DMS79 (cell line): Measurements from ENCODE around the gene USP22.
"Not testable (repeated sequence)": the region's sequence is repeated elsewhere in the genome, so short reads cannot be mapped to it uniquely, and the experiment has no call there.

Source experiments
- DNase-seq: peaks from one replicate; lab custom pipeline; 2025; lab: John Stamatoyannopoulos, UW

Gene USP22

DNA sequence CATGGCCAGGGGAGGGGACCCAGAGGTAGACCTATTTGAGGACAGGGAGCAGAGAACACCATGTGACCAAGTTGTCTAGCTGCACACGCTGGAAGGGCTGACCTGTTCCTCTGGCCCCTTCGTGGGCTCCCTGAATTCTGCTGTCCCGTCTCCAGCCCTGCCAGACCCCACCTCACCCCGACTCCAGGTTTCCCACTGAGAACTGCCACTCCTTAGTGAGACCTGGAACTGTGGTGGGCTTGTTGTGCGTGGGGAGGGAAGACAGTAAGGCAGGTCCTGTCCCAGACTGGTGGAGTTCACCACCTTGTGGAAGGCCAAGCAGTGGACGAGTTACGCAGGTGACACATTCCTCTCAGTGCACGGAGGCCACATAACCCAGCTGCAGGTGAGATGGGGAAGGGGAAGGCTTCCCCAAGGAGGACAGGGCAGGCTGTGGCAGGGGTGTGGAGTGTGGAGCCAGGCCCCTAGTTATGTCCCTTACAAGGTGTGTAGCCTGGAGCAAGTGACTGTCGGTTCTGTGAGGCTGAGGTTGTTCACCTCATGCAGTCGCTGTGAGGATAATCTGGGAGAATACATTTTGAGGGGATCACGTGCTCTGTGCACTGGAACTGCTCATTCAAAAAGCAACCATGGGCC, 54.7 kb downstream of the USP22 start:
- no peak for DNase-seq

DNA sequence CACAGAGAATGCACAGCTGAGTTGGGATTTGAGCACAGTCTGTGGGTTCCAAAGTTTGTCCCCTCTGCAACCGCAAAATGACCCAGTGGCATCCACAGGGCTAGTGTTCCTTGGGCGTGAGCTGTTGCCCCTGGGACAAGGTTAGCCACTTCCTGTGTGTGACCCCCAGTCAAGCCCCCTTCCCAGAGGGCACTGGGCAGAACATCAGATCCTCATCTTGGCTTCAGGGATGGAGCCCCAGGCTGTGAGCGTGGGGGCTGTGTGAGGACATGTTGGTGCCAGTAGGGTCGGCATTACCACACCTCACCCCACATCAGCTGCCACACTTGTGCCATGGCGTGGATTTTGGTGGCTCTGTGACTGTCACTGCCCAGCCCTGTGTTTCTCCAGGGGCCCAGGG, 55.3 kb downstream of the USP22 start:
- DNase-seq: no peak

DNA sequence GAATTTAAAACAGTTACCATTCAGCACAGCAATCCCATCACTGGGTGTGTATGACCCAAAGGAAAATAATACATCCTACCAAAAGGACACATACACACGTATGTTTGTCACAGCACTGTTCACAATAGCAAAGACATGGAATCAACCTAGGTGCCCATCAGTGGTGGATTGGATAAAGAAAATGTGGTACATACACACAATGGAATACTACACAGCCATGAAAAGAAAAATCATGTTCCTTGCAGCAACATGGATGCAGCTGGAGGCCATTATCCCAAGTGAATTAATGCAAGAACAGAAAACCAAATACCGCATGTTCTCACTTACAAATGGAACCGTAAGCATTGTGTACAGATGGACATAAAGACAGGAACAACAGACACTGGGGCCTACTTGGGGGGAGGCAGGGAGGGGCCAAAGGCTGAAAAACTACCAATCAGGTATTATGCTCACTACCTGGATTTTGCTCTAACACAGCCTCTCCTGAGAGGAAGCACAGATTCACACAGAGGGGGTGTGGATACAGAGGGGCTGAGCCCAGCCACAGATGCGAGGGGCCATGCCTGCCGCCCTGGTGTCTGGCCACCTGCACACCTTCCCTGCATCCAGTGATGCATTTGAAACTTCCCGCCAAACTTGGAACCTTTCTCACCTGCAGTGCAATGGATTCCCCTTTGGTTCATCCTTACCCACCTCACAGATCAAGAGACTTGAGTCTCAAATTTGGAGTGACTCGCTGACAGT, 55.9 kb downstream of the USP22 start:
- DNase-seq: no peak

DNA sequence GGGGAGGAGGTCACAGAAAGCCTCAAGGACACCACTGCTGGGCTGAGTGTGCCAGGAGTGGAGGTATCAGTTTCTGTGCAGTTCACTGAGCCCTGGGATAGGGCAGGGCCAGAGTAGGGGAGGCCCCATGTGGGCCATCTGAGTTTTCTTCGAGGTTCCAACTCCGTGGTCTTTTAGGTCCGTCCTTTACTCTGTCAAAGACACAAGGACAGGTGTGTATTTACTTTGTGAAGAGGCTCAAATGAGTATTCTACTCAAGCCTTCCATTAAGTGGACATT, 59.5 kb downstream of the USP22 start:
- DNase-seq: no peak

DNA sequence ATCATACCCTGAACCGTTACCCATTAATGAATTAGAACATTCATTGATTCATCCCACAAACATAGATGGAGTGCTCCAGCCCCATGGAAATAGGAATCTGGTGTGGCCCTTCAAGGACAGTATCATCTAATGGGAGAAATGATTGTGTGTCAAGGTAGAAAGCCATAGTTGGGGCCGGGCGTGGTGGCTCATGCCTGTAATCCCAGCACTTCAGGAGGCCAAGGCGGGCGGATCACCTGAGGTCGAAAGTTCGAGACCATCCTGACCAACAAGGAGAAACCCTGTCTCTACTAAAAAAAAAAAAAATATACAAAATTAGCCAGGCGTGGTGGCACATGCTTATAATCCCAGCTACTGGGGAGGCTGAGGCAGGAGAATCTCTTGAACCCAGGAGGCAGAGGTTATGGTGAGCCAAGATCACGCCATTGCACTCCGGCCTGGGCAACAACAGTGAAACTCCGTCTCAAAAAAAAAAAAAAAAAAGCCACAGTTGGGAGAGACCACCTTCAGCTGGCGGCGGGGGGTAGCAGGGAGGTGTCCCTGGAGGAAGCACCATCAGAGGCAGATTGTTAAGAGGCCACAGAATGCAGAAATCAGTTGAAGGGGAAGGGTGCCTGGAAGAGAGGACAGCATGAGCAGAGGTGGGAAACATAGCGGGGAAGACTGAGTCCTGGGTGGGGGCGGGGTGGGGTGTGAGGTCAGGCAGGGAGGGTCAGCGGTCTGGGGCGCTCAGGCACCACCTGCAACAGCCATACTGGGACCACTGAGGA, 60.0 kb downstream of the USP22 start:
- DNase-seq: no peak

DNA sequence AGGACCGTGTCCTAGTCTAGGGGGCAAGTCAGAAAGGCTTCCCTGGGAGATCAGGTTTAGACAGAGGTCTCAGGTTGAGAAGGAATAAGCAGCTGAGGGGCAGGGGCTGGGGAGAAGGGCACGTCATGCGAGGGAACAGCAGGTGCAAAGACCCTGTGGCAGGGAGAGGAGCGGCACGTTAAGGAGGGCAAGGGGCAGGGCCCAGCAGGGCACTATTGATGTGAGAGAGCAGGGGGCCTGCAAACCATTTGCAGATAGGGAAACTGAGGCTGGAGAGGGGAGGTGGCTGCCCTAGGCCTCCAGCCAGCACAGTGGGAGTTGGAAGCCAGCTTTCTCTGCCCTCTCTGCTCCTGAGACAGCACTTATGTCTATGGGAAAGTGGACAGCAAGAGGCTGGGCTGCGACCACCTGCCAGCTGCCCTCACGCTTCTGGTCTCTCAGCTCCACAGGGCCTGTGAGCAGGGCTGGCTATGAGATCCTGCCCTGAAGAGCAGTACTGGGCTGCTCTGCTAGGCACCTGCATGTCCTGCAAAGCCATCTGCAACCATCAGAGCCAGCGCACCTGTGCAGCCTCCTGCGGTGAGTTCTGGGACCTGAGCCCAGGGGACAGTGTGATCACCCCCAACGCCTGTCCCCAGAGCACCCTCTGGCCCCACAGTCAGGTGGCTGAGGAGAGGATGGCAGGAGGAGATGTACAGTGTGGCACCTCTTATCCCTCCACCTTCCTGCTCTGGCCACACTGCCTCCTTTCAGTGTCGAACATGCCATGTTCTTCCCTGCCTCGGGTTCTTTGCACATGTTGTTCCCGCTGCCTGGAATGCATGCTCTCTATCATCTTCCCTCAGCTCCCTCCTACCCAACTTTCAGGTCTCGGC, 61.5 kb downstream of the USP22 start:
- no peak for DNase-seq

DNA sequence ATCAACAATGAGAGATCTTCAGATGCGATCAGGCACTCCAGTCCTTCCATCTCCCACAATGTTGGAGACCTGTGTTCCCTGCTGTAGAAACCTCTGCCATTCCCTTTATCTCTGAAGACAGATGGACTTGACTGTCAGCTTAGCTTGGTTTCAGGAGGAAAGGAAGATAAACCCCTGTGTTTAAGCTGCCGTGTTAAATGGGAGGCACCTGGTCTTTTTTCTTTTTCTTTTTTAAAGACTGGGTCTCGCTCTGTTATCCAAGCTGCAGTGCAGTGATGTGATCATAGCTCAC, 63.1 kb downstream of the USP22 start:
- no peak for DNase-seq

DNA sequence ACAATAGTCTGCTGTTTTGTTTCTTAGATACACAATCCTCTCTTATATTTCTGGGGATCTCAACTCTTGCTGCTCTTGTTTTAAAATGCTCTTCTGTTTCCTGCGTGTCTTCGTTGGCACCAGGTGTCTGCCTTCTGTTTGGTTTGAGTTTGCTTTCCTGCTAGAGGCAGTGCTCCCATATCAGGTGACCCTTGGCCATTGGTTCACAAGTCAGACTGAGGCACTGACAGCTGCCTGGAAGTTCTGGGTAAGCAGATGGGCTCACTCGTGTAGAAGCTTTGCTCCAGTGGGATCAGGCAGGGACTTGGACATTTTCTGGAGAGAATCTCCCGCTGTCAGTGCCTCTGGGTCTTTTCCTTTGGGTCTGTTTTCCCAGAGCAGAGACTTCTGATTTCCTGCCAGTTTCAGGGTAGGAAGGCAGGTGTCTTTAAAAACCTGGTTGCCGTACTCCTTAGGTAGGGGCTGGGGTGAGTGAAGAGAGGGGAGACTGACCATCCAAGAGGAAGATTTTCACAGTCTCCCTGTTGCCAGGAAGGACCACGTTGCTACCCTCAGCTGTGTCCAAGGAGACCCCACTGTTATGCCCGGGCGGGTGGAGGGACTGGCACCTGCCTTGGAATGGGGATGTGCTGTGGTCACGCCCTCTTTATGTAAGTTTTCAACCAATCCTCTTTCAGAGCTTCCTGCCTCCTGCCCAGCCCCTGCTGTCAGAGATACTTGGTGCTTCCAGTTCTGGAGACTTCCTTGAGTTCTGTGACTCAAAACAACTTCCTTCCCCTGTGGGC, 63.6 kb downstream of the USP22 start:
- DNase-seq: not testable (repeated sequence)

DNA sequence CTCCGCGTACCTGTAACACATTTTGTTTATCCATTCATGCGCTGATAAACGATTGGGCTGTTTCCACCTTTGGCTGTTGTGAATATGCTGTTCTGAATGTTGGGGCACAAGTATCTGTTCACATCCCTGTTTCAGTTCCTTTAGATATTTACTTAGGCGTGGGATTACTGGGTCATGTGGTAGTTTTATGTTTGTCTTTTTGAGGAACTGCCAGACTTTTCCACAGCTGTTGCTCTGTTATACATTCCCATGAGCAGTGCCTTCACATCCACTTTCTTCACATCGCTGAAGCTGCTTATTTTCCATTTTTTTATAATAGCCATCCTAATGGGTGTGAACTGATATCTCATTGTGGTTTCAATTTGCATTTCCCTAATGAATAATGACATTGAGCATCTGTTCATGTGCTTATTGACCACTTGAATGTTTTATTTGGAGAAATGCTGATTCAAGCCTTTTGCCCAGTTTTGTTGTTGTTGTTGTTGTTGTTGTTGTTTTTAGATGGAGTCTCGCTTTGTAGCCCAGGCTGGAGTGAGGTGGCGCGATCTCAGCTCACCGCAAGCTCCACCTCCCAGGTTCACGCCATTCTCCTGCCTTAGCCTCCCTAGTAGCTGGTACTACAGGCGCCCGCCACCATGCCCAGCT, 65.1 kb downstream of the USP22 start:
- not testable (repeated sequence) for DNase-seq

DNA sequence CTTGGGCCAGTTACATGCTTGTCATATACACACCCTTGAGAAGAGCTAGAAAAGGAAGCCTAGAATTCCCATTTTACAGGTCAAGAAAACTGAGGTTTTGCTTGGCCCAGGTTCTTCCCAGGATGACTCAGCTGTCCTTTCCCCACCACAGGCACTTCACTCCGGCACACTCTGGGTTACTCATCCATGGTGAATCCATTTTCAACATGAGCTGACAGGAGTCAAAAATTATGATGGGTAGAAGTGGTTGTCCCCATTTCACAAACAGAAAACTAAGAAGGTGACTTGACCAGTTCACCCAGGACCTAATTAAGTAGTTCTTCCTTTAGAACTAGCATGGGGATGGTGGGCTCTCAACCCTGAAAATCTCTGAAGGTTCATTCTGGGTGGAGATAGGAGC, 67.2 kb downstream of the USP22 start:
- DNase-seq: no peak

DNA sequence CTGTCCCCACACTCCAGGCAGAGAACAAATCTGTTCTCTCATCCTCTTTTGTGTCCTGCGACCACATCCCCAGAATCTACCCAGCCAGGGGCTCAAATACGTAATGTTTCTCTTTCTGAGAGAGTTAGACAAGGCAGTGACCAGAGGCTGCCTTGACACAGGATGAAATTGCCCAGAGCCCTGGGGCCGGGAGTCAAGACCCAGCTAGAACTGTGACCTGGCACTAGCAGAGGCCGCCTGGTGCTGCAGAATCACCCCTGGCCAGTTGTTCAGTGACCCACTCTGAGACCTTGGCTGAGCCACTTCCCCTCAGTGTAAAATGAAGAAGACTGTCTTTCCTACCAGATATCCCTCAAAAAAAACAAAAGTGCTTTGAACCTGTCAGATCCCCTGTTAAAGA, 72.5 kb downstream of the USP22 start:
- no peak for DNase-seq

DNA sequence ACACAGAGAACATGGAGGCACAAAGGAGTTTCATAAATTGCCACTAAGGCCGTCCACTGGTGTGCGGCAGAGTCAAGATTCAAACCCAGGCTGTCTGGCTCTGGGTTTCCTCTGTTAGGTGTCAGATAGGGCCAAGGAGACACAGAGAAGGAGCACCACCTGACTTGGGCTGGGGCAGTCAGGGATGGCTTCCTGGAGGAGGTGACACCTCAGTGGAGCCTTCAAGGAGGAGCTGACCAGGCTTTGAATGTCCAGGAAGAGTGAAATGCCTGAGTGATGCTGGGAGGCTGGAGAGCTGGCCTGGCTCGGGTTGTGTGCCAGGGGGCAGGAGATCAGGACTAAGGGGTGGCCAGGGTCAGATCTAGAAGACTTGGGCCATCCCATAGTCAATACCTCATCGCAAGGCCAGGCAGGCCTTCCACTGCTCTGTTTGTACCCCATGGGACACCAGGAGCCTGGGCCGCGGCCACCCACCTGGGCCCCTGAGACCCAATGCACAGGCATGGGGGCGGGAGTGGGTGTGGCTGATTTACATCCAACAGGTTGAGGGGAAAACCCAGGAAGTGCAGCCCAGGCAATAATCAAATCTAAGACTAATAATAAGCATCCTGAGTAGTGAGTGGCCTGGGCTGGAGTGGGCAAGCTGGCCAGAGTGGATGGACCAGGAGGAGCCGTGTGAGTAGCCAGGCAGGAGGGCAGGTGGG, 73.7 kb downstream of the USP22 start:
- no peak for DNase-seq

DNA sequence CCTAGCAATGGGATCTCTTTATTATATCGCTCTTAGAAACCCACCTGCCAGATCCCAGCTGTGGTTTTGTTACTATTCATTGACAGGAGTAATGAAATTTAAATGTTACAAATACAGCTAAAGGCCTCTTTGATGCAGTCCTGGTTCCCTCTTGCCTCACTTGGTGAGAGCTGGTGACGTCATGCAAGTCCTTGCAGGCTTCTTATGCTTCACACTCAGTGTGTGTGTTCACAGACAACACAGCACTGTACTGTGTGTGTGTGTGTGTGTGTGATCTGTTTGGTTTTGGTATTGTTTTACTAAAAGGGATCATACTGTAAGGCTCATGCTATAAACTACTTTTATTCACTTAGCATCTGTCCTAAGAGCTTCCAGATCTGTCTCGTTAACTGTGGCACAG, 75.0 kb downstream of the USP22 start:
- DNase-seq: no peak

DNA sequence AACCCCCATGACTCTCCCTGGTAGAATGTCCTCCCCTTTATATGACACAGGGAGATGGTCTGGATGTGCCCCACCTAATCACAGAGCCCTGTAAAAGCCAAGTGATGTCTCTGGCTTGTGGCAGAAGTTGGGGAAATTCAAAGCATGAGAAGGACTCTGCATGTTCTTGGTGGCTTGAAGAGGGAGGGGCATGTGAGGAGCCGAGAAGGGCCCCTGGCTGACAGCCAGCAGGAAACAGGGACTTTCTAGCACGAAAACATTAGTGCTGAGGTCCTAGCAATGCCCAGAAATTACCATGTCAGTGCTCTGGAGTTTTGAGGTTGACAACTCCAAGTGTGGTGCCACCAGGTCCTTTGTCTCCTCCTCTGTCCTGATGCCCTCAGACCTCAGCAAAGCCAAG, 75.9 kb downstream of the USP22 start:
- DNase-seq: no peak

DNA sequence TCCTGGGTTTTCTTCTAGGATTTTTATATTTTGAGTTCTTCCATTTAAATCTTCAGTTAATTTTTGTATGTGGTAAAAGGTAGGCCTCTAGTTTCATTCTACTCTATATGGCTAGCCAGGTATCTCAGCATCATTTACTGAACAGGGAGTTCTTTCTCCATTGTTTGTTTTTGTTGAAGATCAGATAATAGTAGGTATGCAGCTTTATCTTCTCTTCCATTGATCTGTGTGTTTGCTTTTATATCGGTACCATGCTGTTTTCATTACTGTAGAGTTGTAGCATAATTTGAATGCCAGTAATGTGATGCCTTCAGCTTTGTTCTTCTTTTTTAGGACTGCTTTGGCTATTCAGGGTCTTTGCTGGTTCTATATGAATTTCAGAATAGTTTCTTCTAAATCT, 77.3 kb downstream of the USP22 start:
- no peak for DNase-seq

DNA sequence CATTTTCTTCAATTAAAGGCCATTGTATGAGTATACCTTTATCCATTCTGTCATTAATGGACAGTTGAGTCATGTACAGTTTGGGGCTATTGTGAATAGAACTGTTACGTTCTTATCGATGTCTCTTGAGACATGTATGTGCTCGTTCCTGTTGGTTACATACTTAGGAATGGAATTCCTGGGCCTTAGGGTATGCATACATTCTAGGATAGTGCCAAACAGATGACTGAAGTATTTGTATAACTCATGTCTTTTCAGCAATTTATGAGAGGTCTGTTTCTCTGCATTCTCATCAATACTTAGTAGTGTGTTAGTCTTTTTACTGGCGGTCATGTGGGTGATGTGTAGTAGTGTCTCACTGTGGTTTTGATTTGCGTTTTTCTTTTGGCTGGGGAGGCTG, 81.2 kb downstream of the USP22 start:
- no peak for DNase-seq

DNA sequence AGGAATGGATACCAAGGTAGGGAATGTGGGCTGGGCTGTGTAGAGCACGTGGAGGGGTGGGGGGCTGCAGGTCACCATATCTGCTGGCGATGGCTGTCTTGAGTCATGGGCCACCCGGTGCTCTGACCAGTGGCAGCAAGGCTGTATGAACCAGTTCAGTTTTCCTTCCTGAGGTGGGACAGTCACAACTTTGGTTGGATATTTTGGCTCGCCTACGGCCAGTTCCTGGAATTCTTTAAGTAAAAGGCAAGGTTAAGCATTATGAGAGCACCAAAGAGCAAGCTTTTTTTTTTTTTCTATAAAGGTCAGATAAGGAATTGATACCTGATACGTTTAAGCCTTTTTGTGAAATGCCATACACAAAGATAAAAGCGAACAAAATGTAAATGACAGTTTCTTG, 81.9 kb downstream of the USP22 start:
- no peak for DNase-seq

DNA sequence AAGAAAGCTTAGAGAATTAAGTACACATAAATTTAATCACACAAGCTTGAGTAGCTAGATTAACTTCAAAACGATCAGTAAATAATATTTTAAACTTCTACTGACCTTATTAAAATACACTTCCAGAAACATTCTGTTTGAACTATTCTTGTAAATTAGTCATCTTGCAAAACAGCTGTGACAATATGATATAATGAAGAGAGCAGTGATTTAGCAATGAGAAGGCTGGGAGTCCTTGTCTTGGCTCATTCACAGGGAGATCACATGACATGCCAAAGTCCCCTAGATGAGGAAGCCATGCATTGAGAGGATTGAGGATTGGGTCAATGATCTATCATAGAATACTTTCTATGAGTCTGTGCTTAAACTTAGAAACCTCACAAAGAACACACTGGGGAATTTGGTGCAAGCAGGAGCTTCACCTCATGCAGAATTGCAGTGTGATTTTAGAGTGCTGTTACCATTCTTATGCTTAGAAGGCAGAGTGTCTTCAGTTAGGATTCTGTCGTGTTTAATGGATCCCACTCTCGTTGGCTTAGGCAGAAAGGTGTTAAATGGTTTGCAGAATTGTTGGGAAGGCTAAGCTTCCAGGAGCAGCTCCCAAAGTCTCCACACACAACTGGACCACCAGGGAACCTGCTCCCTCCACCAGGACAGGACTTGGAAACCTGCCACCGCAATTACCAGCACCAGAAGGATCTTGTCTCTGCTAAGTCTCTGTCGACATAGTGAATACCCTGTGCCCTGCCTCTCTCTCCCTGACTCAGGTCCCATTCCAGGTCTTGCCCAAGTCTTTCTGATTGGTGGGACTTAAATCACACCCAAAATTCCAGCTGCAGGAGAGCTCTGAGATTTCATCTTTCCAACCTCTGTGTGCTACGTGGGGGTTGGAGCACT, 87.1 kb downstream of the USP22 start:
- DNase-seq: no peak

DNA sequence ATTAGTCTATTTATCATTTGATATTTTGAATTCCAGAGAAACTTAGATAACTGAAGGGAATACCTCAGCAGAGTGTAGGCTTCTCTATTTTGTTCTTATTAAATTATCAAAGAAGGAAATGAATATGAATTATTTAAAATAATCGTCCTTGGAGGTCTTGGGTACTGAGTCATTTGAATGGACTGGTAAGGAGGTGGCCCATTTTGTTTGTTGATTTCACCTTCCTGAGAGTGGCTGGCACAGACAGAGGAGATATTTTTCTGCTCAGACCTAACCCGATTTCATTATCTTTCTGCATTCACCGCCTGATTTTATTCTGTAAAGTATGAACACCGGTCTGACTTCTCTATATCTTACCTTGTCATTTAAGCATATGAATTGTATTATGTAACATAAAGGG, 88.0 kb downstream of the USP22 start:
- DNase-seq: no peak

DNA sequence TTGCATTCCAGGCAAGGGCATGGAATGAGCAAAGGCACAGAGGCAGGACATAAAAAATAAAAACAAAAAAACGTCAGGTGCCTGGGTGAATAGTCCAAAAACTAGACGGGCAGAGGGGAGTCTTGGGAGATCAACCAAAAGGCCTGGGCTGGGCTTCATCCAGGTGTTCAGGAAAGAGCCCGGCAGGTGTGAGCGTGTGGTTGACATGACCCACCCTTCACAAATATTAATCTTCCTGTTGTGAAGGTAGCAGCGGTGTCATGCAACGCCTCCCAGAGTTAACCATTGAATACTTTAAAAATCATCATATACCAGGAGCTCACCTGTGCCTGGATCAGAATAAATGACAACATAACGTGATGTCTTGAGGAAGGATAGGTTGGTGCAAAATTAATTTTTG, 90.6 kb downstream of the USP22 start:
- DNase-seq: no peak
